ENCODE results near the gene GPHN. TPM values are rescaled to one million over a fixed set of nuclear protein-coding genes. Genes with fewer than 3 reads are reported as not detected.

Gene GPHN
- total and polyA plus RNA-seq, 11 donors: 15.2 to 37.1 (median 30.1) TPM

GRCh38 chr14:66842911-66843512 is 335.1 kb downstream of the GPHN start:
- no peaks in the 10 kb centered on the region for H3K36me3 ChIP-seq
- no peak overlapping the region for H3K27ac ChIP-seq
- no peak for TF ChIP-seq POLR2A (IDR thresholded peaks at IDR 0.05)
- no peak for TF ChIP-seq CTCF (IDR thresholded peaks at IDR 0.05)
- H3K4me3 ChIP-seq: no peak overlapping the region
- no peaks in the 10 kb centered on the region for H3K27me3 ChIP-seq
- H3K4me1 ChIP-seq: no peaks in the 10 kb centered on the region
- H3K9me3 ChIP-seq: no peaks in the 10 kb centered on the region
- DNase-seq (no peak), ATAC-seq (no peak)
- intact Hi-C loops (cut with DNase I): no loop called here
- whole genome bisulfite sequencing, 4 donors: 88 to 98% (median 92%) methylated on average over 1 of the region's 1 CpG

- Histone ChIP-seq H3K36me3 (no peaks in the 10 kb centered on the region), H3K27me3 (no peaks in the 10 kb centered on the region), H3K4me1 (no peaks in the 10 kb centered on the region), H3K27ac (no peak overlapping the region), H3K9me3 (no peaks in the 10 kb centered on the region), H3K4me3 (no peak overlapping the region)
- intact Hi-C loops (cut with DNase I): no loop called here
- TF ChIP-seq POLR2A (IDR thresholded peaks at IDR 0.05) (no peak), CTCF (IDR thresholded peaks at IDR 0.05) (no peak)
- ATAC-seq (no peak), DNase-seq (no peak)
- 96 to 99% (median 98%) methylated on average over 4 of the region's 4 CpGs for WGBS, 4 donors
Measured at GRCh38 chr14:66850258-66850888, 342.4 kb downstream of the GPHN start.

- DNase-seq: no peak
- intact Hi-C loops (cut with DNase I): no loop called here
- H3K27ac ChIP-seq: no peak overlapping the region
- no peaks in the 10 kb centered on the region for H3K36me3 ChIP-seq
- no peak for ATAC-seq
- no peaks in the 10 kb centered on the region for H3K27me3 ChIP-seq
- no peaks in the 10 kb centered on the region for H3K9me3 ChIP-seq
- H3K4me1 ChIP-seq: no peaks in the 10 kb centered on the region
- TF ChIP-seq POLR2A (IDR thresholded peaks at IDR 0.05) (no peak), CTCF (IDR thresholded peaks at IDR 0.05) (no peak)
- 88 to 96% (median 90%) methylated on average over 3 of the region's 3 CpGs for WGBS, 4 donors
- no peak overlapping the region for H3K4me3 ChIP-seq
Measured at GRCh38 chr14:66853311-66853710, 345.4 kb downstream of the GPHN start.

GRCh38 chr14:66857867-66858266 is 349.9 kb downstream of the GPHN start:
- intact Hi-C loops (cut with DNase I): no loop called here
- no peaks in the 10 kb centered on the region for H3K27me3 ChIP-seq
- no peaks in the 10 kb centered on the region for H3K36me3 ChIP-seq
- DNase-seq (no peak), ATAC-seq (no peak)
- H3K9me3 ChIP-seq: no peaks in the 10 kb centered on the region
- 93 to 100% (median 96%) methylated on average over 2 to 4 of the region's 4 CpGs for WGBS, 4 donors
- H3K27ac ChIP-seq: no peak overlapping the region
- H3K4me1 ChIP-seq: no peaks in the 10 kb centered on the region
- TF ChIP-seq POLR2A (IDR thresholded peaks at IDR 0.05) (no peak), CTCF (IDR thresholded peaks at IDR 0.05) (no peak)
- no peak overlapping the region for H3K4me3 ChIP-seq

All from heart left ventricle (tissue), 16 donors.